ENCODE measurements around the gene TECPR2.

The TECPR2 gene

GRCh38 chr14:102497998-102498677, 135.4 kb downstream of the TECPR2 start:
- TF ChIP-seq POLR2A (IDR thresholded peaks at IDR 0.05; ENCODE audit: low read length) = no peak
- TF ChIP-seq GATA1 (IDR thresholded peaks at IDR 0.05; ENCODE audit: low read depth, low read length) = no peak
- peak; percentile 49 to 58 for DNase-seq

GRCh38 chr14:102498678-102499265, 136.0 kb downstream of the TECPR2 start:
- no peak for TF ChIP-seq GATA1 (IDR thresholded peaks at IDR 0.05; ENCODE audit: low read depth, low read length)
- TF ChIP-seq POLR2A (IDR thresholded peaks at IDR 0.05; ENCODE audit: low read length) = no peak
- no peak for DNase-seq

- DNase-seq = no peak
Observed at GRCh38 chr14:102499401-102500157, 136.8 kb downstream of the TECPR2 start.

DNA sequence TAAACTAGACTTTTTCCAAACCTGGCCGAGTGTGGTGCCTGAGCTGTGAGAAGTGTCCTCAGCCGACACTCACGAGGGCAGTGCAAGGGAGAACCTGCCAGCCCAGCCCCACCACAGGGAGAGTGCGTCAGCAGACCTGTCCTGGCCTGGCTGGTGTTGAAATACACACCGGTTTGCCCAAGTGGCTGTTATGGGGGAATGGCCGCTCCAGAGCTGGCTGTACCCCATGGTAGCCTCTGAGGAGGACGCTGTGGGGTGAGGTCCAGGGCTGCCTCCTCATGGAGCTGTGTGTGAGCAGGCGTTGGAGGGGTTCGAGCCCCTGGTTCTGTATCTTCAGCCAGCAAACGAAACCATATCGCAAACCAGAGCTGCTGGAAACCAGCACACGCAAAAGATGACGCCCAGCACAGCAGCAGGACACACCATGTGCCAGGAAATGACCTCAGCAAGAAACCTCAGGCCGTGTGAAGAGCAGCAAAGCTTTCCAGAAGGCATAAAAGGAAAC, 137.5 kb downstream of the TECPR2 start:
- TF ChIP-seq GATA1 (IDR thresholded peaks at IDR 0.05; ENCODE audit: low read depth, low read length) (no peak), POLR2A (IDR thresholded peaks at IDR 0.05; ENCODE audit: low read length) (peak; percentile 18)
- peak; percentile 39 to 43 for DNase-seq

More at GRCh38 chr14:102499401-102500157, 136.8 kb downstream of the TECPR2 start:
- TF ChIP-seq POLR2A (IDR thresholded peaks at IDR 0.05; ENCODE audit: low read length) (no peak), GATA1 (IDR thresholded peaks at IDR 0.05; ENCODE audit: low read depth, low read length) (no peak)

DNA sequence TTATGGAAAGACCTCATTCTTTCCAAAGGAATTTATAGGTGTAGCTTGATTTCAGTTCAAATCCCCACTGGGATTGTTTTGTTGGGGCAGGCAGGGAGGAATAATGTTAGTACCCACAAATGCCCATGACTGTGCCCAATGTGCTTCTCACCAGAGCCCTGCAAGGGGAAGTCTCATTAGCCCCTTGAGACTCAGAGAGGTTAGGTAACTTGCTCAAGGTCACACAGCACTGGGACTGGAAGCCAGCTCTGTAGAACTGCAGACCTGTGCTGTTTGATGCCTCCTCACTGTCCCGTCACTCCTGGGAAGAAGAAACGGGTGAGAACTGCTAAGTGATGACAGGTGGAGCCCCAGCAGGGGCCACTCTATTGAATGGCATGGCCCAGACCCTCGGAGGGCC, 138.0 kb downstream of the TECPR2 start:
- TF ChIP-seq POLR2A (IDR thresholded peaks at IDR 0.05; ENCODE audit: low read length) (peak; percentile 3), GATA1 (IDR thresholded peaks at IDR 0.05; ENCODE audit: low read depth, low read length) (no peak)
- DNase-seq = no peak

GRCh38 chr14:102501751-102502315, 139.1 kb downstream of the TECPR2 start:
- DNase-seq = peak; percentile 26 to 29

GRCh38 chr14:102502571-102502970, 139.8 kb downstream of the TECPR2 start:
- no peak for TF ChIP-seq POLR2A (IDR thresholded peaks at IDR 0.05; ENCODE audit: low read length)
- TF ChIP-seq GATA1 (IDR thresholded peaks at IDR 0.05; ENCODE audit: low read depth, low read length) = no peak

More at GRCh38 chr14:102501751-102502315, 139.1 kb downstream of the TECPR2 start:
- TF ChIP-seq POLR2A (IDR thresholded peaks at IDR 0.05; ENCODE audit: low read length) = no peak
- no peak for TF ChIP-seq GATA1 (IDR thresholded peaks at IDR 0.05; ENCODE audit: low read depth, low read length)

GRCh38 chr14:102503641-102504327, 141.0 kb downstream of the TECPR2 start:
- DNase-seq = peak; percentile 62 to 63
- no peak for TF ChIP-seq GATA1 (IDR thresholded peaks at IDR 0.05; ENCODE audit: low read depth, low read length)
- no peak for TF ChIP-seq POLR2A (IDR thresholded peaks at IDR 0.05; ENCODE audit: low read length)

More at GRCh38 chr14:102502571-102502970, 139.8 kb downstream of the TECPR2 start:
- no peak for DNase-seq

GRCh38 chr14:102504328-102504999, 141.7 kb downstream of the TECPR2 start:
- DNase-seq = peak; percentile 94 to 97

DNA sequence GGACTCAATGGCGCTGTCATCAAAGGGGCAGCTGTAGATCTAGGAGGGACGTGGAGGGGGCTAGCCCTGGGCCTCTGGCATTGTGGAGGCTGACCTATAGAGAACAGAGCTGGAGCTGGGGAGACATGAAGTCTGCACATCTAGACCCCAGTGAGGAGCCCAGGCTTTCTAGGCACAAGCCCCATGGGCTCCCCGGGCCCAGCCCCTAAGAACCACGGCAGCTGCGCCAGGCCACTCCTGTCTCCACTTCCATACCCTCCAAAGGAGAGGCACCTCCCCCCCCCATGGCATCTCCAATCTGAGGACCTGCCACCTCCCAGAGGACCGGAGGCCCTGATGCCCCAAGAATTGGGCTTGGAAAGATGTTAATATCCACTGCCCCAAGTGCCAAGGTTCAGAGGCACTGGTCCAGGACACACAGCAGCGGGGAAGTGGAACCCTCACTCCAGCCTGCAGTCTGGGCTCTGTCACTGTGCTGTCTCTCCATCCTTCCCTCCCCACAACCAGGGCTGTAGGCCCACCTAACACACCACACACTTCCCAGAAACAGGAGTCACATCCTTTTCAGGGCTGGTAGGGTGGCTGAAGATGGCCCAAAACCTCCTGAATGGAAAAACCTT, 142.4 kb downstream of the TECPR2 start:
- TF ChIP-seq GATA1 (IDR thresholded peaks at IDR 0.05; ENCODE audit: low read depth, low read length) = no peak
- TF ChIP-seq POLR2A (IDR thresholded peaks at IDR 0.05; ENCODE audit: low read length) = no peak
- no peak for DNase-seq

More at GRCh38 chr14:102504328-102504999, 141.7 kb downstream of the TECPR2 start:
- peak; percentile 62 for TF ChIP-seq POLR2A (IDR thresholded peaks at IDR 0.05; ENCODE audit: low read length)
- TF ChIP-seq GATA1 (IDR thresholded peaks at IDR 0.05; ENCODE audit: low read depth, low read length) = peak; percentile 68

DNA sequence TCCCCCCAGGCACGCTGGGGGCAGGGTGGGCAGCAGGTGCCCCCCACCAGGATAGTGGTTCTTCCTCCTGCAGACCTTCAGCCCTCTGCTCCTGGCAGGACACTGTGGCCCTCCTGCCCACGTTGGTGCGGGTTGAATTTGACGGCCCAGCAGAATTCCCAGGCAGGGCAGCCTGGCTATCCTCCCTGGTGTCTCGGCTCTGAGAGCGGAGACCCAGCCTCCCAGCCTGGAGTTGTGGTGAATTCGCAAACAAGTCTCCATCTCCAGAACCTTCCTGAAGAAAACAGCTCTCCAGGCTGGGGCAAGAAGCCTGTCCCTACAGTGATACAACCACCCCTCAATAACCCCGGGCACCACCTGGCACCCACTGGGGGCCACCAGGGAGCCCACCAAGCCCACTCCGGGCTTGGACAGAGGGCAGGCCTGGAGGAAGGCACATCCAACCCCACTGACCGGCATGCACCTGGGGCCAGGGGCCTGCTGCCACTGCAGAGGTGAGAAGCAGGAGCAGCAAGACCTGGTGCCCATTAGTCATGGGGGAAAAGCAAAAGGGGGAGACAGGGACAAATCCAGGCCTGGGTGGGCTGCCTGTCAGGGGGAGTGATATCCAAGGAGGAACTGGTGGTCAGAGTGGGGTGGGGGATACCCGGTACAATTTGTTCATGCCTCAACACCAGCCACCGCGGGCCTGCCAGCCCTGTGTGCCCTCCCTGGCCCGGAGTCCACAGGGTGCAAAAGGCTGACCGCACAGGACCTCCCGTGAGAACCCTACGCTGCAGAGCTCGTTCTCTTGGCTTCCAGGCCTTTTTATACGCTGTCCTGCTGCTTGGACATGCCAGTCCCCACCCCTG, 143.3 kb downstream of the TECPR2 start:
- TF ChIP-seq POLR2A (IDR thresholded peaks at IDR 0.05; ENCODE audit: low read length) (no peak), GATA1 (IDR thresholded peaks at IDR 0.05; ENCODE audit: low read depth, low read length) (no peak)
- DNase-seq = no peak

DNA sequence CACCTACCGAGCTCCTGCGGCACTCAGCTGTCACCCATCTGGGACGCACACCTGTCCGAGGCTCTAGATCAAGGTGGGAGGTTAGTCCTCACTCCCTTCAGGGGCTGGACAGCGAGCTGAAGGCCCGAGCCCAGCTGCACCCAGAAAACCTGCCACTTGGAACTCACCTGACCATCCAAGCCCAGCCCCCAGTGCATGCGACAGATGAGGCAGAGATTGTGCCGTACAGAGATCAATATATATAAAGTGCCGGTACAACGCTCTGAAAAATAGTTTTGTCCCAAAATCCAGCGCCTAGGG, 143.8 kb downstream of the TECPR2 start:
- no peak for TF ChIP-seq POLR2A (IDR thresholded peaks at IDR 0.05; ENCODE audit: low read length)
- no peak for TF ChIP-seq GATA1 (IDR thresholded peaks at IDR 0.05; ENCODE audit: low read depth, low read length)
- DNase-seq = no peak

Measured in erythroblast (primary cell).